GM23338 (cell line): ENCODE measurements around the gene VSIR. TPM values are rescaled to one million over a fixed set of nuclear protein-coding genes. Genes with fewer than 3 reads are reported as not detected.

Source experiments
- ATAC-seq: fragments of 200-7000 bp; cut with Tn5 transposase; 3 replicates; pipeline ENCODE4 v1.9.1; 2020
- DNase-seq: peaks from one replicate; pipeline ENCODE4 v3.0.0-alpha.2; 2015; ENCODE audit warnings: low spot score
- H2AFZ ChIP-seq: fragments of 200-600 bp; sonication (generic); 2 replicates; pipeline ENCODE4 v1.8.0; 2016; ENCODE audit warnings: antibody characterized with exemption, mild to moderate bottlenecking, moderate library complexity
- H3F3A ChIP-seq: fragments of 200-600 bp; sonication (generic); replicated peaks from 2 replicates; pipeline ENCODE4 v1.8.0; 2017; ENCODE audit warnings: antibody characterized with exemption, mixed run types, low read depth
- H3K27ac ChIP-seq: fragments of 200-600 bp; sonication (generic); 2 replicates; pipeline ENCODE4 v1.6.1; 2016; ENCODE audit warnings: low read depth
- H3K27me3 ChIP-seq: fragments of 200-600 bp; sonication (generic); 2 replicates; pipeline ENCODE4 v1.8.0; 2016; ENCODE audit warnings: mild to moderate bottlenecking, mixed run types, moderate library complexity; ENCODE audit not compliant: insufficient read depth
- H3K36me3 ChIP-seq: fragments of 200-600 bp; sonication (generic); 2 replicates; pipeline ENCODE4 v1.8.0; 2016; ENCODE audit warnings: mild to moderate bottlenecking; ENCODE audit not compliant: insufficient read depth
- H3K4me1 ChIP-seq: fragments of 200-600 bp; sonication (generic); 2 replicates; pipeline ENCODE4 v1.8.0; 2016; ENCODE audit warnings: mild to moderate bottlenecking, moderate library complexity; ENCODE audit not compliant: insufficient read depth
- H3K4me2 ChIP-seq: fragments of 200-600 bp; sonication (generic); 2 replicates; pipeline ENCODE4 v1.7.1; 2017; ENCODE audit warnings: mixed run types
- H3K4me3 ChIP-seq: fragments of 200-600 bp; sonication (generic); 2 replicates; pipeline ENCODE4 v1.6.1; 2016; ENCODE audit warnings: mixed run types
- H3K79me2 ChIP-seq: fragments of 200-600 bp; sonication (generic); replicated peaks from 2 replicates; pipeline ENCODE4 v1.8.0; 2017; ENCODE audit warnings: mild to moderate bottlenecking; ENCODE audit not compliant: insufficient read depth
- H3K9me2 ChIP-seq: fragments of 200-600 bp; sonication (generic); 2 replicates; pipeline ENCODE4 v1.8.0; 2017; ENCODE audit not compliant: insufficient read depth
- H4K20me1 ChIP-seq: fragments of 200-600 bp; sonication (generic); replicated peaks from 2 replicates; pipeline ENCODE4 v1.8.0; 2017; ENCODE audit warnings: mild to moderate bottlenecking; ENCODE audit not compliant: insufficient read depth
- H3K27ac Mint-ChIP-seq: 2 replicates; pipeline ENCODE4 v1.8.0; 2020; ENCODE audit warnings: inconsistent platforms, mild to moderate bottlenecking, moderate library complexity, mixed read lengths
- H3K27me3 Mint-ChIP-seq: 3 replicates; pipeline ENCODE4 v1.8.0; 2022; ENCODE audit warnings: low read depth, mild to moderate bottlenecking, moderate library complexity, mixed read lengths, inconsistent platforms; ENCODE audit not compliant: insufficient read depth, poor library complexity
- H3K36me3 Mint-ChIP-seq: 3 replicates; pipeline ENCODE4 v1.8.0; 2021; ENCODE audit warnings: low read depth, mild to moderate bottlenecking, inconsistent platforms, moderate library complexity, mixed read lengths
- H3K4me1 Mint-ChIP-seq: 3 replicates; pipeline ENCODE4 v1.8.0; 2020; ENCODE audit warnings: mild to moderate bottlenecking, inconsistent platforms, mixed read lengths
- H3K4me3 Mint-ChIP-seq: 3 replicates; pipeline ENCODE4 v1.8.0; 2021; ENCODE audit warnings: moderate library complexity, mild to moderate bottlenecking, inconsistent platforms, mixed read lengths
- H3K9me3 Mint-ChIP-seq: 3 replicates; pipeline ENCODE4 v1.8.0; 2020; ENCODE audit warnings: moderate library complexity, mild to moderate bottlenecking, inconsistent platforms, mixed read lengths
- CREB1 ChIP-seq: fragments of 250-450 bp; sonication (Bioruptor Pico); IDR thresholded peaks from 2 replicates; pipeline ENCODE4 v1.5.0; 2020; ENCODE audit warnings: low read depth, mild to moderate bottlenecking, moderate library complexity
- EZH2 ChIP-seq: fragments of 200-600 bp; sonication (generic); IDR thresholded peaks from one replicate; pipeline ENCODE4 v1.8.0; 2017; ENCODE audit warnings: antibody characterized with exemption, mild to moderate bottlenecking, low read depth; ENCODE audit not compliant: unreplicated experiment
- EZH2phosphoT487 ChIP-seq: fragments of 200-600 bp; sonication (generic); IDR thresholded peaks from one replicate; pipeline ENCODE4 v1.8.1; 2018; ENCODE audit warnings: antibody characterized with exemption; ENCODE audit not compliant: unreplicated experiment
- JUNB ChIP-seq: IDR thresholded peaks from one replicate; pipeline ENCODE4 v1.6.1; 2016; ENCODE audit warnings: antibody characterized with exemption; ENCODE audit not compliant: unreplicated experiment
- NANOG ChIP-seq: IDR thresholded peaks from 2 replicates; pipeline ENCODE4 v1.6.1; 2016; ENCODE audit warnings: antibody characterized with exemption, borderline replicate concordance
- POLR2AphosphoS5 ChIP-seq: IDR thresholded peaks from 2 replicates; pipeline ENCODE4 v1.6.1; 2016; ENCODE audit warnings: antibody characterized with exemption, low read depth
- REST ChIP-seq: IDR thresholded peaks from one replicate; pipeline ENCODE4 v1.6.1; 2018; ENCODE audit warnings: antibody characterized with exemption; ENCODE audit not compliant: unreplicated experiment
- STAT1 ChIP-seq: IDR thresholded peaks from one replicate; pipeline ENCODE4 v1.6.1; 2016; ENCODE audit warnings: antibody characterized with exemption; ENCODE audit not compliant: unreplicated experiment
- ZNF114 ChIP-seq: fragments of 250-450 bp; sonication (Bioruptor Pico); IDR thresholded peaks from 2 replicates; pipeline ENCODE4 v1.5.0; 2020; ENCODE audit warnings: mild to moderate bottlenecking, moderate library complexity
- ZNF331 ChIP-seq: fragments of 250-450 bp; sonication (Bioruptor Pico); IDR thresholded peaks from 2 replicates; pipeline ENCODE4 v1.5.0; 2020; ENCODE audit warnings: low read depth, mild to moderate bottlenecking, moderate library complexity
- polyA plus RNA-seq: library from polyadenylated mRNA; unstranded; fragments of >200 nt; fragmentation: Nextera tagmentation; extraction: Ambion mirVana; gene quantifications from 2 replicates; pipeline ENCODE4 v1.2.1, GENCODE V29; 2016
- total RNA-seq: library from RNA; depleted of rRNA; stranded (reverse); fragments of >200 nt; shearing (Covaris generic); gene quantifications from 2 replicates; pipeline ENCODE4 v1.2.3, GENCODE V29; 2014
- TF ChIP-seq, protein P1 (sequence below): fragments of 250-450 bp; sonication (Bioruptor Pico); IDR thresholded peaks from 2 replicates; pipeline ENCODE4 v1.5.0; 2020; ENCODE audit warnings: mild to moderate bottlenecking, moderate library complexity
- TF ChIP-seq, protein P2 (sequence below), 2 experiments: fragments of 200-600 bp in 1 of 2; sonication (generic) in 1 of 2; conservative IDR thresholded peaks; 2 replicates each; pipeline versions ENCODE4 v1.5.1 to v1.6.1; 2016 to 2017; ENCODE audit warnings: antibody characterized with exemption in 2 of 2, low read depth in 2 of 2, mild to moderate bottlenecking in 2 of 2, moderate library complexity in 1 of 2
- TF ChIP-seq, protein P3 (sequence below): IDR thresholded peaks from 2 replicates; pipeline ENCODE4 v1.6.1; 2016; ENCODE audit warnings: antibody characterized with exemption

VSIR gene
- total and polyA plus RNA-seq, 2 experiments from 2014 or later = 0.10 to 0.74 TPM

DNA sequence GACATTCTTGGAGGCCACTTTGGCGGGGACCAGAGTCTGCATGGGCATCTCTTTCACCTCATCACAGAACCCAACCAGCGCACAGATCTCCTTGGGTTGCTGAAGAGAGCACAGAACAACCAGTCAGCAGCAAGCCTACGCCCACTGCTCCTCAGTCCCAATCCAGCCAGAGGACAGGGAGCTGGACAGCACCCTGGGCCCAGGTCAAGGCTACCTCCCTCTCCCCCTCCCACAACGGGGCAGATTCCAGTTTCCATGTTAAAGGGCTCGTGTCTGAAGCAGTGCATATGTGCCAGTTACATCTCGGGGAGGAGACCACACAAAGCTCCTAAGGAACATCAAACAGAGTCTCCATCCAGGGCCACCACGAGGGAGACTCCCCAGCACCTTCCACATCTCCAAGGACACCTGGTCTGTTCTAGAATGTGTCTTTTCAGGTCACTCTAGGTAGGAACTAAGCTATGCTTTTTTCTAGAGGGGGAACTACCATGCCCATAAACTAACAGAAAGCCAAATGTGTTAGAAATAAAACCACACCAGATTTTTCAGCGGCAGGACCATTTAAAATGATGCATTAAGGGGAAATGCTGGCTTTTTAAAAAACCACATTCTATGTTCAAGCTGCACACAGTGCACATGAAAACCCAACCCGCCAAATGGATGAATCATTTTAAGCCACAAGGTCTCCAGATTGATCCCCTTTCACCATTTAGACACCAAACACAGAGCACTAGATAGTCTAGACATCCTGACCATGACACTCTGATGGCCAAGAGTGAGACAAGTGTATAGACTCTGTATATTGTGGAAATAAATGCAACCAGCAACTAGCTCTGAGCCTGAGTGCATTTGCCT, 48.8 kb upstream of the VSIR start:
- TF ChIP-seq EZH2 = no peak
- no peak for TF ChIP-seq CREB1 (CRISPR knock-in tag)
- TF ChIP-seq JUNB = no peak
- no peak for TF ChIP-seq STAT1
- no peak for TF ChIP-seq ZNF331 (CRISPR knock-in tag)
- TF ChIP-seq POLR2AphosphoS5 = no peak
- TF ChIP-seq, protein P1, sequence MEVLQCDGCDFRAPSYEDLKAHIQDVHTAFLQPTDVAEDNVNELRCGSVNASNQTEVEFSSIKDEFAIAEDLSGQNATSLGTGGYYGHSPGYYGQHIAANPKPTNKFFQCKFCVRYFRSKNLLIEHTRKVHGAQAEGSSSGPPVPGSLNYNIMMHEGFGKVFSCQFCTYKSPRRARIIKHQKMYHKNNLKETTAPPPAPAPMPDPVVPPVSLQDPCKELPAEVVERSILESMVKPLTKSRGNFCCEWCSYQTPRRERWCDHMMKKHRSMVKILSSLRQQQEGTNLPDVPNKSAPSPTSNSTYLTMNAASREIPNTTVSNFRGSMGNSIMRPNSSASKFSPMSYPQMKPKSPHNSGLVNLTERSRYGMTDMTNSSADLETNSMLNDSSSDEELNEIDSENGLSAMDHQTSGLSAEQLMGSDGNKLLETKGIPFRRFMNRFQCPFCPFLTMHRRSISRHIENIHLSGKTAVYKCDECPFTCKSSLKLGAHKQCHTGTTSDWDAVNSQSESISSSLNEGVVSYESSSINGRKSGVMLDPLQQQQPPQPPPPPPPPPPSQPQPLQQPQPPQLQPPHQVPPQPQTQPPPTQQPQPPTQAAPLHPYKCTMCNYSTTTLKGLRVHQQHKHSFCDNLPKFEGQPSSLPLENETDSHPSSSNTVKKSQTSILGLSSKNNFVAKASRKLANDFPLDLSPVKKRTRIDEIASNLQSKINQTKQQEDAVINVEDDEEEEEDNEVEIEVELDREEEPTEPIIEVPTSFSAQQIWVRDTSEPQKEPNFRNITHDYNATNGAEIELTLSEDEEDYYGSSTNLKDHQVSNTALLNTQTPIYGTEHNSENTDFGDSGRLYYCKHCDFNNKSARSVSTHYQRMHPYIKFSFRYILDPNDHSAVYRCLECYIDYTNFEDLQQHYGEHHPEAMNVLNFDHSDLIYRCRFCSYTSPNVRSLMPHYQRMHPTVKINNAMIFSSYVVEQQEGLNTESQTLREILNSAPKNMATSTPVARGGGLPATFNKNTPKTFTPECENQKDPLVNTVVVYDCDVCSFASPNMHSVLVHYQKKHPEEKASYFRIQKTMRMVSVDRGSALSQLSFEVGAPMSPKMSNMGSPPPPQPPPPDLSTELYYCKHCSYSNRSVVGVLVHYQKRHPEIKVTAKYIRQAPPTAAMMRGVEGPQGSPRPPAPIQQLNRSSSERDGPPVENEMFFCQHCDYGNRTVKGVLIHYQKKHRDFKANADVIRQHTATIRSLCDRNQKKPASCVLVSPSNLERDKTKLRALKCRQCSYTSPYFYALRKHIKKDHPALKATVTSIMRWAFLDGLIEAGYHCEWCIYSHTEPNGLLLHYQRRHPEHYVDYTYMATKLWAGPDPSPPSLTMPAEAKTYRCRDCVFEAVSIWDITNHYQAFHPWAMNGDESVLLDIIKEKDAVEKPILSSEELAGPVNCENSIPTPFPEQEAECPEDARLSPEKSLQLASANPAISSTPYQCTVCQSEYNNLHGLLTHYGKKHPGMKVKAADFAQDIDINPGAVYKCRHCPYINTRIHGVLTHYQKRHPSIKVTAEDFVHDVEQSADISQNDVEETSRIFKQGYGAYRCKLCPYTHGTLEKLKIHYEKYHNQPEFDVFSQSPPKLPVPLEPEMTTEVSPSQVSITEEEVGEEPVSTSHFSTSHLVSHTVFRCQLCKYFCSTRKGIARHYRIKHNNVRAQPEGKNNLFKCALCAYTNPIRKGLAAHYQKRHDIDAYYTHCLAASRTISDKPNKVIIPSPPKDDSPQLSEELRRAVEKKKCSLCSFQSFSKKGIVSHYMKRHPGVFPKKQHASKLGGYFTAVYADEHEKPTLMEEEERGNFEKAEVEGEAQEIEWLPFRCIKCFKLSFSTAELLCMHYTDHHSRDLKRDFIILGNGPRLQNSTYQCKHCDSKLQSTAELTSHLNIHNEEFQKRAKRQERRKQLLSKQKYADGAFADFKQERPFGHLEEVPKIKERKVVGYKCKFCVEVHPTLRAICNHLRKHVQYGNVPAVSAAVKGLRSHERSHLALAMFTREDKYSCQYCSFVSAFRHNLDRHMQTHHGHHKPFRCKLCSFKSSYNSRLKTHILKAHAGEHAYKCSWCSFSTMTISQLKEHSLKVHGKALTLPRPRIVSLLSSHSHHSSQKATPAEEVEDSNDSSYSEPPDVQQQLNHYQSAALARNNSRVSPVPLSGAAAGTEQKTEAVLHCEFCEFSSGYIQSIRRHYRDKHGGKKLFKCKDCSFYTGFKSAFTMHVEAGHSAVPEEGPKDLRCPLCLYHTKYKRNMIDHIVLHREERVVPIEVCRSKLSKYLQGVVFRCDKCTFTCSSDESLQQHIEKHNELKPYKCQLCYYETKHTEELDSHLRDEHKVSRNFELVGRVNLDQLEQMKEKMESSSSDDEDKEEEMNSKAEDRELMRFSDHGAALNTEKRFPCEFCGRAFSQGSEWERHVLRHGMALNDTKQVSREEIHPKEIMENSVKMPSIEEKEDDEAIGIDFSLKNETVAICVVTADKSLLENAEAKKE (CRISPR knock-in tag) = no peak
- TF ChIP-seq NANOG = no peak
- TF ChIP-seq, protein P2, sequence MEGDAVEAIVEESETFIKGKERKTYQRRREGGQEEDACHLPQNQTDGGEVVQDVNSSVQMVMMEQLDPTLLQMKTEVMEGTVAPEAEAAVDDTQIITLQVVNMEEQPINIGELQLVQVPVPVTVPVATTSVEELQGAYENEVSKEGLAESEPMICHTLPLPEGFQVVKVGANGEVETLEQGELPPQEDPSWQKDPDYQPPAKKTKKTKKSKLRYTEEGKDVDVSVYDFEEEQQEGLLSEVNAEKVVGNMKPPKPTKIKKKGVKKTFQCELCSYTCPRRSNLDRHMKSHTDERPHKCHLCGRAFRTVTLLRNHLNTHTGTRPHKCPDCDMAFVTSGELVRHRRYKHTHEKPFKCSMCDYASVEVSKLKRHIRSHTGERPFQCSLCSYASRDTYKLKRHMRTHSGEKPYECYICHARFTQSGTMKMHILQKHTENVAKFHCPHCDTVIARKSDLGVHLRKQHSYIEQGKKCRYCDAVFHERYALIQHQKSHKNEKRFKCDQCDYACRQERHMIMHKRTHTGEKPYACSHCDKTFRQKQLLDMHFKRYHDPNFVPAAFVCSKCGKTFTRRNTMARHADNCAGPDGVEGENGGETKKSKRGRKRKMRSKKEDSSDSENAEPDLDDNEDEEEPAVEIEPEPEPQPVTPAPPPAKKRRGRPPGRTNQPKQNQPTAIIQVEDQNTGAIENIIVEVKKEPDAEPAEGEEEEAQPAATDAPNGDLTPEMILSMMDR (conservative IDR thresholded peaks at IDR 0.05; ENCODE audit: low read depth in 2 of 2) = no peak
- no peak for TF ChIP-seq ZNF114
- TF ChIP-seq, protein P3, sequence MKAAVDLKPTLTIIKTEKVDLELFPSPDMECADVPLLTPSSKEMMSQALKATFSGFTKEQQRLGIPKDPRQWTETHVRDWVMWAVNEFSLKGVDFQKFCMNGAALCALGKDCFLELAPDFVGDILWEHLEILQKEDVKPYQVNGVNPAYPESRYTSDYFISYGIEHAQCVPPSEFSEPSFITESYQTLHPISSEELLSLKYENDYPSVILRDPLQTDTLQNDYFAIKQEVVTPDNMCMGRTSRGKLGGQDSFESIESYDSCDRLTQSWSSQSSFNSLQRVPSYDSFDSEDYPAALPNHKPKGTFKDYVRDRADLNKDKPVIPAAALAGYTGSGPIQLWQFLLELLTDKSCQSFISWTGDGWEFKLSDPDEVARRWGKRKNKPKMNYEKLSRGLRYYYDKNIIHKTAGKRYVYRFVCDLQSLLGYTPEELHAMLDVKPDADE = no peak
- TF ChIP-seq REST = no peak
- no peak for TF ChIP-seq EZH2phosphoT487
- H3K27me3 Mint-ChIP-seq = peaks cover 4% of the 10 kb centered on the region
- no peak overlapping the region for H3K27ac Mint-ChIP-seq
- H3K9me3 Mint-ChIP-seq = no peaks in the 10 kb centered on the region
- DNase-seq = no peak
- no peak overlapping the region for H3K4me3 ChIP-seq
- H3K4me2 ChIP-seq = no peak overlapping the region
- peaks cover 87% of the 10 kb centered on the region for H3K36me3 Mint-ChIP-seq
- ATAC-seq = no peak
- H3K4me3 Mint-ChIP-seq = no peak overlapping the region
- no peaks in the 10 kb centered on the region for H3K79me2 ChIP-seq
- H3K9me2 ChIP-seq = no peaks in the 10 kb centered on the region
- peaks cover 4% of the 10 kb centered on the region; the same call in 2 of the 3 replicates for H3K4me1 Mint-ChIP-seq
- H3K4me1 ChIP-seq = peaks cover 10% of the 10 kb centered on the region
- H3K27ac ChIP-seq = no peak overlapping the region
- H4K20me1 ChIP-seq = peaks cover 4% of the 10 kb centered on the region; the same call in 1 of the 2 replicates
- no peaks in the 10 kb centered on the region for H3K27me3 ChIP-seq
- no peak overlapping the region for H2AFZ ChIP-seq
- no peaks in the 10 kb centered on the region for H3F3A ChIP-seq
- H3K36me3 ChIP-seq = peaks cover 67% of the 10 kb centered on the region
